Choroid plexus epithelial cell (primary cell): ENCODE measurements around the gene SEC14L2.

Source experiments
- DNase-seq: peaks from one replicate; pipeline ENCODE4 v3.0.0-alpha.2; 2010; ENCODE audit warnings: low read depth
- H3K4me3 ChIP-seq: 2 replicates; pipeline ENCODE4 v1.5.1; 2011; ENCODE audit warnings: low read depth, mild to moderate bottlenecking, control low read depth, low read length, moderate library complexity
- TF ChIP-seq, protein P1 (sequence below): conservative IDR thresholded peaks from 2 replicates; pipeline ENCODE4 v1.5.1; 2011; ENCODE audit warnings: low read depth, mild to moderate bottlenecking, control low read depth, inconsistent platforms, low read length, moderate library complexity

The SEC14L2 gene

DNA sequence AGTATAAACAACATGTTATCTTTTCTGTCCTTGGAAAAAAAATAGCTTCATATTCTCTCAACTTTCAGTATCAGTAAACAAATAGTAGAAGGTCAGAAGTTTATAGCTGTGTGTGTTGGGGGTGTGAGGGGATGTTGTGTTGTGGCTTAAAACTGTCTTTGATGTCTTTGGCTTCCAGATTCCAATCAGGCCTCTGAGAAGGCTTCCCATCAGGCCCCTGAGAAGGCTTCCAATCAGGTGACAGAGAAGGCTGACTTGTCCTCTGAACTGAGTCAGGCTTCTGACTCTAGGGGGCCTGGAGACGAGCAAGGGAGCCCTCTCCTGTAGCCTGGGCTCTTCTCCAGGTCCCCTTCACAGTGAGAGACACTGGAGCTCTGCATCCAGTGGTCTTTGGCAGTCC, 38.0 kb downstream of the SEC14L2 start:
- TF ChIP-seq, protein P1, sequence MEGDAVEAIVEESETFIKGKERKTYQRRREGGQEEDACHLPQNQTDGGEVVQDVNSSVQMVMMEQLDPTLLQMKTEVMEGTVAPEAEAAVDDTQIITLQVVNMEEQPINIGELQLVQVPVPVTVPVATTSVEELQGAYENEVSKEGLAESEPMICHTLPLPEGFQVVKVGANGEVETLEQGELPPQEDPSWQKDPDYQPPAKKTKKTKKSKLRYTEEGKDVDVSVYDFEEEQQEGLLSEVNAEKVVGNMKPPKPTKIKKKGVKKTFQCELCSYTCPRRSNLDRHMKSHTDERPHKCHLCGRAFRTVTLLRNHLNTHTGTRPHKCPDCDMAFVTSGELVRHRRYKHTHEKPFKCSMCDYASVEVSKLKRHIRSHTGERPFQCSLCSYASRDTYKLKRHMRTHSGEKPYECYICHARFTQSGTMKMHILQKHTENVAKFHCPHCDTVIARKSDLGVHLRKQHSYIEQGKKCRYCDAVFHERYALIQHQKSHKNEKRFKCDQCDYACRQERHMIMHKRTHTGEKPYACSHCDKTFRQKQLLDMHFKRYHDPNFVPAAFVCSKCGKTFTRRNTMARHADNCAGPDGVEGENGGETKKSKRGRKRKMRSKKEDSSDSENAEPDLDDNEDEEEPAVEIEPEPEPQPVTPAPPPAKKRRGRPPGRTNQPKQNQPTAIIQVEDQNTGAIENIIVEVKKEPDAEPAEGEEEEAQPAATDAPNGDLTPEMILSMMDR: no peak

DNA sequence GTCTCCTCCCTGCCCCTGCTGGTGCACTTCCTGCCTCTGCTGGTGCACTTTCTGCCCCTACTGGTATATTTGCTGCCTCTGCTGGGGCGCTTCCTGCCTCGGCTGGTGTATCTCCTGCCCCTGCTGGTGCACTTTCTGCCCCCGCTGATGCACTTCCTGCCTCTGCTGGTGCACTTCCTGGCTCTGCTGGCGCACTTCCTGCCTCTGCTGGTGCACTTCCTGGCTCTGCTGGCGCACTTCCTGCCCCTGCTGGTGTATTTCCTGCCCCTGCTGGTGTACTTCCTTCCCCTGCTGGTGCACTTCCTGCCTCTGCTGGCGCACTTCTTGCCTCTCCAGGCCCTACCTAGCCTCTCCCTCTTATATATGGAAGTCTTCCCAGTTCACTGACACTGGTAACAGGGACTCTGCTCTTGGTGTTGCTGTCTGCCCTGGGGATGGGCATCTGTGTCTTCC, 38.9 kb downstream of the SEC14L2 start:
- TF ChIP-seq, protein P1: no peak
- no peak for DNase-seq
- no peak overlapping the region for H3K4me3 ChIP-seq

More for the DNA sequence above, 38.0 kb downstream of the SEC14L2 start:
- peak; percentile 17 for DNase-seq
- H3K4me3 ChIP-seq: no peak overlapping the region

DNA sequence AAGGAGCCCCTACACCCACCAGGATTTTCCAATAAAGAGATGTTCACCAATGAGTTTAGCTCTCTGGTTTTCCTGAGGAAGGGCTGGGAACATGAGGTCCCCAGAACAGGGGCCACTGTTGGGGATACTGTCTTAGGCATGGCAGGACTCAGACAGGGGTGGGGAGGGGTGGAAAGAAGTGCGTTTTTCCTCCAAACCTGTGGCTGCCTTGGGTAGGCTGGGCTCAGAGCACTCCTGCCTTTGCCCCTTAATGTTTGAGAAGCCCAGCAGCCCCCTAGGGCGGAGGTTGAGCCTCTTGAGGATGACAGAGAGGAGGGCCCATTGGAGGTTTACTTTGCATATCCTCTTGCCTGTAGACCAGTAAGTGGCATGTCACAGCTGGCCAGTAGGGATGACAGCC, 39.4 kb downstream of the SEC14L2 start:
- no peak overlapping the region for H3K4me3 ChIP-seq

DNA sequence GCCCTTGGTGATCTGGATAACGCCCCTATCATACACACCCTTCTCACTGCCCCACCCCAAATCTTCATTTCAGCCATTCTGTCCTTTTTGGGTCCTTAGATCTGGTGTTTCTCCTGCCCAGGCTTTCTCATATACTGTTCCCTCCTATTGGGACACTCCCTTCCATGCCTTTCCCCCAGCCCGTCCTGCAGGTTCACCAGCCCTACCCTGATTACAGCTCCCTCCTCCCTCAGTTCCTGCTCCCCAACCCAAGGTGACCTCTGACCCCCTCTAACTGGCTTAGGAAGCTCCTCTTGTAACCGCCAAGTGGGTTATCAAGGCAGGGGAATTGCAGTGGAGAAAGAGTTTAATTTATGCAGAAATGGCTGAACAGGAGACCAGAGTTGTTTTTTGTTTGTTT, 41.7 kb downstream of the SEC14L2 start:
- DNase-seq: no peak
- TF ChIP-seq, protein P1: no peak

More for the DNA sequence above, 39.4 kb downstream of the SEC14L2 start:
- TF ChIP-seq, protein P1: no peak
- DNase-seq: no peak

DNA sequence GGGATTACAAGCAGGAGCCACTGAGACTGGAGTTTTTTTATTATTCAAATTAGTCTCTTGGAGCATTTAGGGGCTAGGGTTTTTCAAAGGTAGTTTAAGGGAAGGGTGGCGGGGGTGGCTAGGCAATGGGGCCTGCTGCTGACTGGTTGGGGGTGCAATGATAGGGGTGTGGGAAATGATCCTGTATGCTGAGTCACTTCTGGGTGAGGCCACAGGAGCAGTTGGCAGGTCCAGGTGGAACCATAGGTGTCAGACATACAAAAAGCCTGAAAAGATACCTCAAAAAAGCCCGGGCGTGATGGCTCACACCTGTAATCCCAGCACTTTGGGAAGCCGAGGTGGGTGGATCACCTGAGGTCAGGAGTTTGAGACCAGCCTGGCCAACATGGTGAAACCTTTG, 42.4 kb downstream of the SEC14L2 start:
- TF ChIP-seq, protein P1: no peak
- DNase-seq: no peak

More for the DNA sequence above, 41.7 kb downstream of the SEC14L2 start:
- H3K4me3 ChIP-seq: no peak overlapping the region

DNA sequence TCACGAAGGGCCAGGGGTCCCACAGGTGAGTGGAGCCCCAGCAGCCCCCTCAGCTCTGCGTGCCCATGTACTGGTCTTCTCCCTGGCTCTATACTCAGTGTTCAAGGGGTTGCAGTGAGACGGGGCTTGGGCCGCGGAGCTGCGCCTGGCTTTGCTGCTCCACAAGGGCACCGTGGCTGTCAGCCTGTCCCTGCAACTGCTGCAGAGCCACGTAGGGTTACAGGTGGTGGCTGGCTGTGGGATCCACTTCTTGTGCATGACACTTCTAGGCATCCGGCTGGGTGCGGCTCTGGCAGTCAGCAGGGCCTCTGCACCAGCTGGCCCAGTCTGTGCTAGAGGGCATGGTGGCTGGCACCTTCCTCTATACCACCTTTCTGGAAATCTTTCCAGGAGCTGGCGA, 43.0 kb downstream of the SEC14L2 start:
- H3K4me3 ChIP-seq: no peak overlapping the region
- TF ChIP-seq, protein P1: no peak
- DNase-seq: no peak

More for the DNA sequence above, 42.4 kb downstream of the SEC14L2 start:
- H3K4me3 ChIP-seq: no peak overlapping the region

DNA sequence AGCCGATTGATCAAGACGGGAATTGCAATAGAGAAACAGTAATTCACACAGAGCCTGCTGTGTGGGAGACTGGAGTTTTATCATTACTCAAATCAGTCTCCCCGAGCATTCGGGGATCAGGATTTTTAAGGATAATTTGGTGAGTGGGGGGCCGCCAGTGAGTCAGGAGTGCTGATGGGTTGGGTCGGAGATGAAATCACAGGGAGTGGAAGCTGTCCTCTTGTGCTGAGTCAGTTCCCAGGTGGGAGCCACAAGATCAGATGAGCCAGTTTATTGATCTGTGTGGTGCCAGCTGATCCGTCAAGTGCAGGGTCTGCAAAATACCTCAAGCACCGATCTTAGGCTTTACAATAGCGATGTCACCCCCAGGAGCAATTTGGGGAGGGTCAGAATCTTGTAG, 44.3 kb downstream of the SEC14L2 start:
- DNase-seq: no peak
- TF ChIP-seq, protein P1: no peak
- H3K4me3 ChIP-seq: no peak overlapping the region
